HL-60 (cell line): ENCODE measurements around the gene MAD2L1.

Experiments
- GABPA ChIP-seq: IDR thresholded peaks from 2 replicates; pipeline ENCODE4 v1.6.1; 2012; ENCODE audit warnings: low read depth
- POLR2AphosphoS5 ChIP-seq: IDR thresholded peaks from 2 replicates; pipeline ENCODE4 v1.6.1; 2012; ENCODE audit warnings: low read depth
- REST ChIP-seq: IDR thresholded peaks from 2 replicates; pipeline ENCODE4 v1.6.1; 2012; ENCODE audit warnings: low read depth; ENCODE audit not compliant: insufficient replicate concordance
- SPI1 ChIP-seq: IDR thresholded peaks from 2 replicates; pipeline ENCODE4 v1.6.1; 2012; ENCODE audit warnings: low read depth, mild to moderate bottlenecking, borderline replicate concordance
- TF ChIP-seq, protein P1 (sequence below): IDR thresholded peaks from one replicate; pipeline ENCODE4 v1.5.1; 2011; ENCODE audit warnings: low read length, control low read depth, inconsistent platforms; ENCODE audit not compliant: insufficient read depth

GRCh38 chr4:120064887-120065286 lies 1.8 kb downstream of the MAD2L1 start:
- TF ChIP-seq, protein P1, sequence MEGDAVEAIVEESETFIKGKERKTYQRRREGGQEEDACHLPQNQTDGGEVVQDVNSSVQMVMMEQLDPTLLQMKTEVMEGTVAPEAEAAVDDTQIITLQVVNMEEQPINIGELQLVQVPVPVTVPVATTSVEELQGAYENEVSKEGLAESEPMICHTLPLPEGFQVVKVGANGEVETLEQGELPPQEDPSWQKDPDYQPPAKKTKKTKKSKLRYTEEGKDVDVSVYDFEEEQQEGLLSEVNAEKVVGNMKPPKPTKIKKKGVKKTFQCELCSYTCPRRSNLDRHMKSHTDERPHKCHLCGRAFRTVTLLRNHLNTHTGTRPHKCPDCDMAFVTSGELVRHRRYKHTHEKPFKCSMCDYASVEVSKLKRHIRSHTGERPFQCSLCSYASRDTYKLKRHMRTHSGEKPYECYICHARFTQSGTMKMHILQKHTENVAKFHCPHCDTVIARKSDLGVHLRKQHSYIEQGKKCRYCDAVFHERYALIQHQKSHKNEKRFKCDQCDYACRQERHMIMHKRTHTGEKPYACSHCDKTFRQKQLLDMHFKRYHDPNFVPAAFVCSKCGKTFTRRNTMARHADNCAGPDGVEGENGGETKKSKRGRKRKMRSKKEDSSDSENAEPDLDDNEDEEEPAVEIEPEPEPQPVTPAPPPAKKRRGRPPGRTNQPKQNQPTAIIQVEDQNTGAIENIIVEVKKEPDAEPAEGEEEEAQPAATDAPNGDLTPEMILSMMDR: no peak
- TF ChIP-seq REST (no peak), SPI1 (no peak), POLR2AphosphoS5 (no peak), GABPA (no peak)
